ENCODE measurements around the gene GNAZ.

GNAZ gene

DNA sequence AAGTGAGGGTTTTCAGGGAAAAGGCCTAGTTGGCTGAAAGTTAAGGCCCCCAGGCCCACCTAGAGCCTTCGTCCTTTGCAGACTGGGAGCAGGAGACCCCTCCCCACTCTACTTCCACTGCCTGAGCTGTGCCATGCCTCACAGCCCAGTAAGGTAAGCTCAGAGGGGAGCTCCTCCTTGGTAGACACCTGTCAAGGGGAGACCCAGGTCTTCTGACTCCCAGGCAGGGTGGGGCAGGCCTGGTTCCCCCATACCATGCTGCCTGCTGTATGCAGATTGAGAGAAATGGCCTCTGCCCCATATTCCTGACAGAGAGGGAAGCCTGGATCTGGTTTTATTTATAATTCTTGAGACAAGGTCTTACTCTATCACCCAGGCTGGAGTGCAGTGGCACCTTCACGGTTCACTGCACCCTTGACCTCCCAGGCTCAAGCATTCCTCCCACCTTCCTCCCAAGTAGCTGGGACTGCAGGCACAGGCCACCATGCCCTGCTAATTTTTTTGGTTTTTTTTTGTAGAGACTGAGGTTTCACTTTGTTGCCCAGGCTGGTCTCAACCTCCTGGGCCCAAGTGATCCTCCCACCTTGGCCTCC, 75.7 kb downstream of the GNAZ start:
- Histone ChIP-seq H3K9ac (peak overlapping the region; percentile 26; the same call in 1 of the 2 replicates), H3K4me2 (peak overlapping the region; percentile 96), H3K9me3 (no peaks in the 10 kb centered on the region), H3K4me1 (peaks cover 60% of the 10 kb centered on the region), H4K20me1 (no peaks in the 10 kb centered on the region), H3K36me3 (no peaks in the 10 kb centered on the region), H3K4me3 (peak overlapping the region; percentile 61), H3K27ac (no peak overlapping the region), H3K27me3 (no peaks in the 10 kb centered on the region)
- TF ChIP-seq Cebpa-rat (IDR thresholded peaks at IDR 0.05): no peak

DNA sequence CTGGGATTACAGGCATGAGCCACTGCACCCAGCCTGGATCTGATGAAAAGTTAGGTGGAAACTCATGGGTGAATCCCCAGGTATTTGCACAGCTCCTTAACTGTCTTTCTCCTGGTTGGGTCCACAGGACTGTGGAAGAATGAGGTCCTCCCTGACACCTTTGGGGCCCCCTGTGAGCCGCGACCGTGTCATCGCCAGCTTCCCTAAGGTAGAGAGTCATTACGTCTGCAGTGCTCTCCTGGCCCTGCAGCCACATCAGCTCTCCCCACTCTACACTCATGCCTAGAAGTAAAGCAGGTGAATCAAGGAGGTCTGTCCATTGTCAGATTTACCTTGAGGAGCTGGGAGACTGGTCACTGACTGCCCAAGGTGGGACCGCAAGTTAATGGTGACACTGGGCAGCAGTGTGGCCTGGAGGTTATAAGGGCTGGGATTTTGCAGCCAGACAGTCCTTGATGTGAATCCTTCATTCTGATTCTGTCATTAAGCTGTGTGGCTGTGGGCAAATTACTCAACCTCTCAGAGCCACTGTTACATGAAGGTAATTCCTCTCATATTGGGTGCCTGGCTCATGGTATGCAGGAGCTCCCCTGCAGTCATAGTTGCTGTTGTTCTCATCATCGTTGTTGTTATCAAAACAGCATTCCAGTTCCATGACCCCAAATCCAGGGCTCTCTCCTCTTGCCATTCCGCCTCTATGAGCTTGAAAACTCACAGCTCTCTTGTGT, 76.3 kb downstream of the GNAZ start:
- Histone ChIP-seq H3K4me1 (peaks cover 53% of the 10 kb centered on the region), H3K36me3 (no peaks in the 10 kb centered on the region), H4K20me1 (no peaks in the 10 kb centered on the region), H3K27me3 (no peaks in the 10 kb centered on the region), H3K9ac (no peak overlapping the region), H3K4me3 (no peak overlapping the region), H3K9me3 (no peaks in the 10 kb centered on the region), H3K27ac (no peak overlapping the region), H3K4me2 (peak overlapping the region; percentile 96; the same call in 1 of the 2 replicates)
- TF ChIP-seq Cebpa-rat (IDR thresholded peaks at IDR 0.05): no peak

DNA sequence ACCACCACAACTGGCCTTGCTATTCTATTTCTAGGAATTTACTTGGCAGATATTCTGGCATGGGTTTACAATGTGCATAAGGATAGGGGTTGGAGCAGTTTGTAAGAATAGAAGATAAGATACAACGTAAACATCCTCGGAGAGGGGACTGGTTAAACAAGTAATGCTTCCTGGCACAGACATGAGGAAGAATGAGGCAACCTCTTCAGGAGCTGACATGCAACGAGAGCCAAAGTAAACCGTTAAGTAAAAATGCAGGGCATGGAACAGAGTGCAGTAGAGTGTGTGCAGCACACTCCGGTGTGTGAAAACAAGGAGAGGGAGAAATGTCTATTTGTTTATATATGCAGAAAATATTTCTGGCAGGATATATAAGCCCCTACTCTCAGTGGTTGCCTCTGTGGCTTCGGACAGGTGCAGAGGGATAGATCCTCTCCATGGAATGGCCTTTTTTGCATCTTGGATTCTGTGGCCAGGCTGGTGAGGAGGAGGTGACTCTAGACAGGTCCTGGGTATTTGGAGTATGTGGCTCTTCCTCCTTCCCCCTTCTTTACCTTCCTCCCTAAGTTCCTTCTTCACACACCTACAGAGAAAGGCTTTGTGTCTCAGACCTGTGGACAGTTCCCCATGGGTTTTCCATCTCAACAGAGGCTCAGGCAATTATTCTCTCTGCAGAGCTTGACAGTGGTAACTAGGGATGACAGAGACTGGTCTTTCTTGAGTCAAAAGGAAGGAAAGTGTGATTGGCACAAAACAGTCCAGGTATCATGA, 77.5 kb downstream of the GNAZ start:
- Histone ChIP-seq H3K4me1 (peaks cover 51% of the 10 kb centered on the region), H3K9ac (no peak overlapping the region), H3K4me3 (no peak overlapping the region), H3K27ac (no peak overlapping the region), H3K27me3 (no peaks in the 10 kb centered on the region), H3K4me2 (no peak overlapping the region), H3K9me3 (no peaks in the 10 kb centered on the region), H4K20me1 (no peaks in the 10 kb centered on the region), H3K36me3 (no peaks in the 10 kb centered on the region)
- no peak for TF ChIP-seq Cebpa-rat (IDR thresholded peaks at IDR 0.05)

DNA sequence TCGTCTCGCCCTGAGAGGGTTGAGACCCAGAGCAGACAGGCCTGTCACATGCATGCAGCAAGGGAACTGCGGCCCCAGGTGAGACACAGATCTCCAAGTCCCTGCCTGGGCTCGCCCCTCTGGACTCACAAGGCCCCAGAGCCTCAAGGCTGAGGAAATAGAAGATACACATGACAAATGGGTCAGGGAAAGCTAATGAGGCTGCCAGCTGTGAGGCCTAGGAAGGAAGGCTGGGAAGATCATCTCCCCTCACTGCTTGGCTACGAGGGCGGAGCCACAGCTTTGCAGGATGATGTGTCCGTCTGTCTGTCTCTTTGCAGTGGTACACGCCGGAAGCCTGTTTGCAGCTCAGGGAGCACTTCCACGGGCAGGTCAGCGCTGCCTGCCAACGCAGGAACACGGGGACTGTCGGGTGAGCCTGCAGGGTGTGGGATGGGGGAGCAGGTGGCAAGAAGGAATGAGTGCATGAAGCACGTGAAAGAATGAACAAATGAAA, 79.5 kb downstream of the GNAZ start:
- Histone ChIP-seq H3K27ac (no peak overlapping the region), H3K27me3 (no peaks in the 10 kb centered on the region), H3K4me3 (no peak overlapping the region), H4K20me1 (no peaks in the 10 kb centered on the region), H3K9me3 (no peaks in the 10 kb centered on the region), H3K4me2 (0 out of 2 replicates have a peak overlapping the region, but pooled peaks have one; percentile 17), H3K36me3 (no peaks in the 10 kb centered on the region), H3K4me1 (peaks cover 42% of the 10 kb centered on the region), H3K9ac (no peak overlapping the region)
- TF ChIP-seq Cebpa-rat (IDR thresholded peaks at IDR 0.05): no peak

DNA sequence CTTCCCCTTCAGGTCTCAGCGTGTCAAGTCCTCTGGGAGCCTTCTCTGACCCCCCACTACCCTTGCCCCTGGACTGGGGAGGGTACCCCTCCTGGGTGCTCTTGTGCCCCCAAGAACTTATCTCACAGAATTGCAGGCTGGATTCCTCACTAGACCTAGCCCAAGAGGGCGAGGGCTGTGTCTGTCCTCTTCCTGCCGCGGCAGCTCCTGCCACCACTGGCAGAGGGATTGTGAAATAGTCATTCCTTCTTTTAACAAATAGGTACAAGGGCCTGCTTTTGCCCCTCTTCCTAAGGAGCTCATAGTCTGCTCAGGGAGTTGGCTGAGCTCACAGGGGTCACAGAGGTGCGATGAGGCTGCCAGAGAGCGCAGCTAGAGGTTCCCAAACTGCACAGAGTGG, 80.4 kb downstream of the GNAZ start:
- H3K4me2 ChIP-seq: no peak overlapping the region
- H3K4me1 ChIP-seq: peaks cover 38% of the 10 kb centered on the region
- no peaks in the 10 kb centered on the region for H3K27me3 ChIP-seq

DNA sequence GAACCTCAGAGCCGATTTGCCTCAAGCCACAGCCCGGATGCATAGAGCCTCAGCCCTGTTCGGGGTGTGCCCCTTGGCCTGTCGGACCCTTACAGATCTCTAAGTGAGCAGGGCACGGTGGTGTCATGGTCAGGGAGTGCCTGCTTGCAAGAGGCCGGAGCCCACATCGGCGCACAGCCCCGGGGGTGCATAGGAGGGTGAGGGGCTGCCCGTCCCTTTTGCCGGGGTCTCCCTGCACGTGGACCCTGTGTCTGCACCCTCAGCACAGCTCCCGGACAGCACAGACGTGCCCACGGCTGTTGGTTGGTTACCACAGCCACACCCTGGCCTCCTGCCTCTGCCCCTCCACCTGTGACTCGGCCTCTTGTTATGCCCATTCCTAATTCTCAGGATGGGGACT, 81.5 kb downstream of the GNAZ start:
- no peaks in the 10 kb centered on the region for H4K20me1 ChIP-seq
- no peak overlapping the region for H3K4me3 ChIP-seq
- H3K9me3 ChIP-seq: no peaks in the 10 kb centered on the region
- no peaks in the 10 kb centered on the region for H3K36me3 ChIP-seq
- no peak for TF ChIP-seq Cebpa-rat (IDR thresholded peaks at IDR 0.05)
- no peak overlapping the region for H3K27ac ChIP-seq
- no peak overlapping the region for H3K9ac ChIP-seq
- H3K27me3 ChIP-seq: no peaks in the 10 kb centered on the region
- H3K4me1 ChIP-seq: peaks cover 39% of the 10 kb centered on the region
- H3K4me2 ChIP-seq: no peak overlapping the region

More for the DNA sequence above, 80.4 kb downstream of the GNAZ start:
- Histone ChIP-seq H3K36me3 (no peaks in the 10 kb centered on the region), H3K27ac (no peak overlapping the region), H3K4me3 (no peak overlapping the region), H4K20me1 (no peaks in the 10 kb centered on the region), H3K9ac (no peak overlapping the region), H3K9me3 (no peaks in the 10 kb centered on the region)
- TF ChIP-seq Cebpa-rat (IDR thresholded peaks at IDR 0.05): no peak

DNA sequence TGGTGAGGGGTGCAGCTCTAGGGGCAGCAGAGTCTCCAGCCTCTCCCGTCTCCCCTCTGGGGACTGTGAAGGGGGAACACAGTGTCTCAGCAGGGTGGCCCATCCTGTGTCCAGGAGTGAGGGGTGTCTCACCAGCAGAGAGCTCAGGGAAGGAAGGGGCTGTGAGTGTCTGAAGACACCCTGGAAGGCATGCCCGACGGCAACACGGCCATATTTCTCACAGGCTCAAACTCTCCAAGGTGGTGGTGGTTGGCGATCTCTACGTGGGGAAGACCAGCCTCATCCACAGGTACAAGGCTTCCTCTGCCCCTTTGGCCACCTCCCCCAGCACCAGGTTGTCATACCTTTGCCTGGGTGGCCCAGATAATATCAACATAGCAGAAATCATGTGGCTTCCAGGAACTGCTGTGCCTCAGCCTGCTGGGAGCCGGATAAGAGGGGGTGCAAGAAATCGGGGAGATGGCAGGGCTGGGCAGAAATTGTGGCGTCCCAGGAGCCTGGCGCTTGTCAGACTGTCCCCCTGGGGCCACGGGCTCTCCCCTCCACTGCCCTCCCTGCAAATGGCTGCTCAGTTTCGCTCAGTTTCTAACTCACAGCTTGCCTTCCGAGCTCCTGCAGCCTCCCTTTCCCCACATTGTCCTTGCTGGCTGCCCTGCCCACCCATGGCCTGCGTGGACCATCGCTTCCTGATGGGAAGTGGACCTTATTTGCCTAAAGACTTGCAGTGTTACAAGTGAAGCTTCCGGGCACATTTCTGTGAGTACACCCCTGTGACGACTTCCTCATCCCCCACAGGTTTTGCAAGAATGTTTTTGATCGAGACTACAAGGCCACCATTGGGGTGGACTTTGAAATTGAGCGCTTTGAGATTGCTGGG, 82.2 kb downstream of the GNAZ start:
- Histone ChIP-seq H3K4me2 (peak overlapping the region; percentile 64), H3K27me3 (no peaks in the 10 kb centered on the region), H3K27ac (peak overlapping the region; percentile 49), H3K9me3 (no peaks in the 10 kb centered on the region), H4K20me1 (no peaks in the 10 kb centered on the region), H3K4me3 (no peak overlapping the region), H3K4me1 (peaks cover 45% of the 10 kb centered on the region), H3K9ac (no peak overlapping the region), H3K36me3 (no peaks in the 10 kb centered on the region)
- no peak for TF ChIP-seq Cebpa-rat (IDR thresholded peaks at IDR 0.05)

DNA sequence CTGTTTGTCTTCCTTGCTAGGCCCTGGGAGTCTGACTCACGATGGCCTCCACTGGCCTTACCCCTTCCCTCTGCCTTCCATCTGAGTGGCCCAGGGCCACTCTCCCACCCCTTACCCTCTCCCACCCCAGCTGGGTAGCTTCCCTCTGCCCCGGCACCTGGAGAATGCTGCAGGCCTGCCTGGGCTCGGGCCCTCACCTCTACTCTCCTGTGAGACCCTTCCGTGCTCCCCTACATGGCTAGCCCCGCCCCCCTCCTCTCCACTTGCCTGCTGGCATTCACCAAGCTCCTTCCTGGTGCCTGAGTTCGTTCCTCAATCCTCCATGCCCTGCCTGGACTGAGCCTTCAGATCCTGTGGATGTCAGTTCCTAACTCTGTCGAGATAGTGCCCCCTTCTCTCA, 83.7 kb downstream of the GNAZ start:
- peaks cover 48% of the 10 kb centered on the region for H3K4me1 ChIP-seq
- no peak overlapping the region for H3K27ac ChIP-seq
- no peaks in the 10 kb centered on the region for H3K27me3 ChIP-seq
- no peak for TF ChIP-seq Cebpa-rat (IDR thresholded peaks at IDR 0.05)
- H3K36me3 ChIP-seq: no peaks in the 10 kb centered on the region
- no peak overlapping the region; the same call in 1 of the 2 replicates for H3K4me2 ChIP-seq
- no peaks in the 10 kb centered on the region for H4K20me1 ChIP-seq
- no peak overlapping the region for H3K4me3 ChIP-seq
- H3K9ac ChIP-seq: no peak overlapping the region
- H3K9me3 ChIP-seq: no peaks in the 10 kb centered on the region

DNA sequence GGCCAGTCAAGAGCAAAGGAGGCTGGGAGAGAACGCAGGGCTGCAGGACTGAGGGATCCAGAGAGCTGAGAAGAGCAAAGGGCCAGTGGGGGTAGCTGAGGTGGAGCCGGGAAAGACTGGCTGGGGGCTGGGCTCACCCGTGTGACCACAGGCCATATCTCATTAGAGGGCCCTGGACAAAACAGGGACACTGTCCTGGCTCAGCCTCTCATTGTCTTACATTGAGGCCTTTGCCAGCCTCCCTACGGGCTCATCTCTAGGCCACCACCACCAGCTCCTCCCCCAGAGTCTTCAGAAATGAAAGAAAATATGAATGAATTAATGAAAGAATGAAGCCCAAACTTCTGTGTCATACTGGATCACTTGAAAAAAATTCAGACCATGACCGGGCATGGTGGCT, 84.1 kb downstream of the GNAZ start:
- H3K27me3 ChIP-seq: no peaks in the 10 kb centered on the region
- no peaks in the 10 kb centered on the region for H3K9me3 ChIP-seq
- H3K4me2 ChIP-seq: no peak overlapping the region
- H3K4me1 ChIP-seq: peaks cover 48% of the 10 kb centered on the region
- H3K27ac ChIP-seq: no peak overlapping the region
- no peaks in the 10 kb centered on the region for H4K20me1 ChIP-seq
- TF ChIP-seq Cebpa-rat (IDR thresholded peaks at IDR 0.05): no peak
- no peak overlapping the region for H3K4me3 ChIP-seq
- H3K9ac ChIP-seq: no peak overlapping the region
- no peaks in the 10 kb centered on the region for H3K36me3 ChIP-seq
